ENCODE data around the gene THAP10. TPM values are rescaled to one million over a fixed set of nuclear protein-coding genes. Genes with fewer than 3 reads are reported as not detected.
"Not testable (repeated sequence)": the region's sequence is repeated elsewhere in the genome, so short reads cannot be mapped to it uniquely, and the experiment has no call there.

Gene THAP10
- total RNA-seq, 2 donors from 2014 or later, result 1.1 to 1.2 TPM

DNA sequence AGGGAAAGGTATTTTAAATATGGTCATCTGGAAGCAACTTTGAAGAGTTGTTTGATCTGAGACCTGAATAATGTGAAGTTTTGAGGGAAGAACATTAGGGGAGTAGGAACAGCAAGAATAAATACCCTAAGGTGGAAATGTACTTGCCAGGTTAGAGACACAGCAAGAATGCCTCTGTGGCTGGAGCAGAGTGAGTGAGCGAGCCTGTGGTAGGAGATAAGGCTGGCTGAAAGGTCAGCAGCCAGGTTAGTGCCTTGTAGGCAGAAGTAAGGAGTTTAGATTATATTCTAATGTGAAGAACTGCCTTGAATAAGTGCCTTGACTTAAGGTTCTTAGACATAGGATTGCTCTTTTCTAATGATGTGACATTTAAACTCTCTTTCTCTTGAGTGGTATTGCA is 18.7 kb upstream of the THAP10 start:
- H3K4me3 Mint-ChIP-seq, result no peak overlapping the region
- peaks cover 5% of the 10 kb centered on the region for H3K9me3 ChIP-seq (ENCODE audit: control insufficient read depth, low read length, poor library complexity, severe bottlenecking)
- peaks cover 2% of the 10 kb centered on the region for H3K4me1 Mint-ChIP-seq
- ATAC-seq (no peak), DNase-seq (no peak)
- H3K36me3 Mint-ChIP-seq (ENCODE audit: low read depth), result peaks cover 6% of the 10 kb centered on the region
- H3K27ac Mint-ChIP-seq, result no peak overlapping the region
- H3K27me3 Mint-ChIP-seq, result no peaks in the 10 kb centered on the region

DNA sequence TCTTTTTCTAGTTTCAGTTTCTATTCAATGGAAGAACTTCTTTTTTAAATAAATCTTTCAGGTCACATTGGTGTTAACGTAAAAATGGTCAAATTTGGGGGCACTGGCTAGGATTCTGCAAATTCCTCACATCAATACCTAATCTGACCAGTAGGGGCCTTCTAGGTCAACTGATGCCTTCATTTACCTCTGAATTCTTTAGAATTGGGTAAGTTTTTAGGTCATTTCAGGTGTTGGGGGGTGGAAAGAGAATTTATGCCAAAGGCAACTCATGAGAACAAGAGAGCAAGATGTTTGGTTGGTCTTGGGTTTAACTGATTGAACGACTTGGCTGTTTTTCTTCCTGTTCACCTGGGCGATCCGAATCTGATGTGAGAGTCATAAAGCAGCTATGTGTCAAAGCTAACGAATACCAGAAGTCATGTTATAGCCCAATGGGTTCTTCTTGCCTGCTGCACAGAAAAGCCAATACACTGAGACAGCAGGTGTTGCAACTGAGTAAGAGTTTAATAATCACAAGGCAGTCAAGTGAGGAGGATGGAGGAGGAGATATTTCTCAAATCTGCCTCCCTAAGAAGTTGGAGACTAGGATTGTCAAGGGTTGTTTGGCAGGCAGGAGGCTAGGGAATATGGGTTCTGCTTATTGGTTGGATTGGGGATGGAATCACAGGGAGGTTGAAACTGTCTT is 15.7 kb upstream of the THAP10 start:
- DNase-seq, result no peak
- no peak for ATAC-seq
- Mint-ChIP-seq H3K27ac (no peak overlapping the region), H3K4me3 (no peak overlapping the region), H3K4me1 (no peaks in the 10 kb centered on the region), H3K27me3 (peaks cover under 1% of the 10 kb centered on the region), H3K36me3 (ENCODE audit: low read depth) (peaks cover 6% of the 10 kb centered on the region)
- peaks cover 5% of the 10 kb centered on the region for H3K9me3 ChIP-seq (ENCODE audit: control insufficient read depth, low read length, poor library complexity, severe bottlenecking)

- Mint-ChIP-seq H3K27me3 (peaks cover 11% of the 10 kb centered on the region), H3K36me3 (ENCODE audit: low read depth) (peaks cover 10% of the 10 kb centered on the region), H3K27ac (no peak overlapping the region), H3K4me1 (no peaks in the 10 kb centered on the region), H3K4me3 (no peak overlapping the region)
- ATAC-seq (no peak), DNase-seq (no peak)
- H3K9me3 ChIP-seq (ENCODE audit: control insufficient read depth, low read length, poor library complexity, severe bottlenecking), result peaks cover 5% of the 10 kb centered on the region
Observed at GRCh38 chr15:70906842-70907241, 14.6 kb upstream of the THAP10 start.

DNA sequence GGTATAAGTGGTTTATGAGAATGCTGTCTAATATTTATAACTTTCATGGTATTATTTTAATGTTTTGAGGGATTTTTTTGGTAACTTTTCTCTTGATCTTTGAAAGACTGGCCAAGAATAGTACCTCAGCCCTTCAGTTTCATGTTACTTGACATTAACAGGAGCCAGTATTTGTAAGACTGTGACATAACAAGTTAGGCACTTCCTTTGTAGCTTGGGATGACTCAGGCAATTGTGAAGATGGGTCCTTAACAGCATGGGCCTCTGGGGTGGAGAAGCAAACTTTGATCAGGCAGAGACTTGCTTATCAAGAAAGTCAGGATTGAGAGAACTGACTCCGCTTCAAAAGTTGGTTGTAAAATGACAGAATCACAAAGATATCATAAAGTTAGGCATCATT is 9.9 kb upstream of the THAP10 start:
- H3K9me3 ChIP-seq (ENCODE audit: control insufficient read depth, low read length, poor library complexity, severe bottlenecking), result peaks cover under 1% of the 10 kb centered on the region
- Mint-ChIP-seq H3K36me3 (ENCODE audit: low read depth) (peaks cover 6% of the 10 kb centered on the region), H3K4me3 (no peak overlapping the region), H3K4me1 (no peaks in the 10 kb centered on the region), H3K27me3 (peaks cover 19% of the 10 kb centered on the region), H3K27ac (no peak overlapping the region)
- ATAC-seq (no peak), DNase-seq (no peak)

- Mint-ChIP-seq H3K27me3 (peaks cover 17% of the 10 kb centered on the region), H3K4me1 (peaks cover 12% of the 10 kb centered on the region), H3K36me3 (ENCODE audit: low read depth) (no peaks in the 10 kb centered on the region), H3K27ac (peak overlapping the region; percentile 94), H3K4me3 (peak overlapping the region; percentile 94)
- ATAC-seq, result peak; percentile 12
- H3K9me3 ChIP-seq (ENCODE audit: control insufficient read depth, low read length, poor library complexity, severe bottlenecking), result no peaks in the 10 kb centered on the region
- no peak for DNase-seq
Observed at GRCh38 chr15:70892912-70893560, 803 bp upstream of the THAP10 start.

GRCh38 chr15:70882361-70882760 is 9.9 kb downstream of the THAP10 start:
- H3K4me3 Mint-ChIP-seq, result no peak overlapping the region
- DNase-seq (no peak), ATAC-seq (no peak)
- H3K27me3 Mint-ChIP-seq, result peaks cover 42% of the 10 kb centered on the region
- no peak overlapping the region for H3K27ac Mint-ChIP-seq
- no peaks in the 10 kb centered on the region for H3K9me3 ChIP-seq (ENCODE audit: control insufficient read depth, low read length, poor library complexity, severe bottlenecking)
- peaks cover 2% of the 10 kb centered on the region for H3K36me3 Mint-ChIP-seq (ENCODE audit: low read depth)
- peaks cover 2% of the 10 kb centered on the region for H3K4me1 Mint-ChIP-seq

- peaks cover 2% of the 10 kb centered on the region for H3K4me1 Mint-ChIP-seq
- H3K27me3 Mint-ChIP-seq, result peaks cover 53% of the 10 kb centered on the region
- no peak overlapping the region for H3K27ac Mint-ChIP-seq
- DNase-seq (no peak), ATAC-seq (no peak)
- peaks cover 2% of the 10 kb centered on the region for H3K36me3 Mint-ChIP-seq (ENCODE audit: low read depth)
- no peak overlapping the region for H3K4me3 Mint-ChIP-seq
- no peaks in the 10 kb centered on the region for H3K9me3 ChIP-seq (ENCODE audit: control insufficient read depth, low read length, poor library complexity, severe bottlenecking)
Observed at GRCh38 chr15:70880781-70881180, 11.5 kb downstream of the THAP10 start.

DNA sequence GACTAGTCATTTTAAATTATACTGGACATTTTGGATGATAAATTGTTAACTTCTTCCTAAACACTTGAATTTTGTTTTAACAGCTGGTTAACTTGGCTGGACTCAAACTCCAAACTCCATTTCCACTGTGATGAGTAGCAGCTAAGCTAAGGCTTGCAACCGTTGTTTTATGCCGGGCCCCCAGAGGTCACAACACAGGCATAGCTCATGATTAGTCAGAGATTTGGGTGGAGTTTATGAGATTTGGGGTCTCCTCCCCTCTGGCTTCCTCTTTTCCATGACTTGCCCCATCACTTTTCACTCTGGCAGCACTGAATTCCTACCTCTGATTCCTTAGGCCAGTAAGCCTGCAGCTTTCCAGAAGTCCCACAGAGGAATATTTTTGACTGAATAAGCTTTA is 12.8 kb downstream of the THAP10 start:
- ATAC-seq, result no peak
- no peak for DNase-seq
- Mint-ChIP-seq H3K36me3 (ENCODE audit: low read depth) (peaks cover 2% of the 10 kb centered on the region), H3K27ac (no peak overlapping the region), H3K27me3 (peaks cover 60% of the 10 kb centered on the region), H3K4me1 (peaks cover 2% of the 10 kb centered on the region), H3K4me3 (no peak overlapping the region)
- H3K9me3 ChIP-seq (ENCODE audit: control insufficient read depth, low read length, poor library complexity, severe bottlenecking), result no peaks in the 10 kb centered on the region

- no peak for DNase-seq
- Mint-ChIP-seq H3K27ac (no peak overlapping the region), H3K4me3 (no peak overlapping the region), H3K4me1 (no peaks in the 10 kb centered on the region), H3K27me3 (peaks cover 66% of the 10 kb centered on the region), H3K36me3 (ENCODE audit: low read depth) (peaks cover 4% of the 10 kb centered on the region)
- no peaks in the 10 kb centered on the region for H3K9me3 ChIP-seq (ENCODE audit: control insufficient read depth, low read length, poor library complexity, severe bottlenecking)
- no peak for ATAC-seq
Observed at GRCh38 chr15:70876683-70877082, 15.6 kb downstream of the THAP10 start.

DNA sequence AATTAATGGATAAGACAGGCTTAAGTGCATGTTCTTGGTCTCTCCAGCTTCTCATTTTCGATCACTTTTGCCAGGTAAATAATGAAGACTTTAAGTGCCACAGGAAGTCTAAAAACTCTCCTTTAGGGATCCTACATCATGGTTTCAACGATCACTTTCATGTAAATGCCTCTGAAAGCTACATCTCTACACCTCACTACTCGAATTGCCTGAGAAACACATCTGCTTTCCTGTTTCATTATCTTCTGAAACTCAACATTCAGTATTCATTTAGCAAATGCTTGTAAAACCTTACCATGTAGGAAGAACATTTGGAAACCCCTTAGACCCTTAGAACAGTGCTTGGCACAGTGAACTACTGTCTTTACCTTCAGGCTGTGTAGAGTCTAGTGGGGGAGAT is 16.2 kb downstream of the THAP10 start:
- ATAC-seq, result no peak
- Mint-ChIP-seq H3K36me3 (ENCODE audit: low read depth) (peaks cover 4% of the 10 kb centered on the region), H3K27ac (no peak overlapping the region), H3K4me1 (no peaks in the 10 kb centered on the region), H3K27me3 (peaks cover 66% of the 10 kb centered on the region), H3K4me3 (no peak overlapping the region)
- no peak for DNase-seq
- H3K9me3 ChIP-seq (ENCODE audit: control insufficient read depth, low read length, poor library complexity, severe bottlenecking), result no peaks in the 10 kb centered on the region

GRCh38 chr15:70875001-70875782 is 17.0 kb downstream of the THAP10 start:
- DNase-seq (no peak), ATAC-seq (no peak)
- no peaks in the 10 kb centered on the region for H3K9me3 ChIP-seq (ENCODE audit: control insufficient read depth, low read length, poor library complexity, severe bottlenecking)
- Mint-ChIP-seq H3K4me3 (no peak overlapping the region), H3K27me3 (peaks cover 59% of the 10 kb centered on the region), H3K27ac (no peak overlapping the region), H3K4me1 (no peaks in the 10 kb centered on the region), H3K36me3 (ENCODE audit: low read depth) (peaks cover 4% of the 10 kb centered on the region)

GRCh38 chr15:70873232-70874054 is 18.8 kb downstream of the THAP10 start:
- no peaks in the 10 kb centered on the region for H3K9me3 ChIP-seq (ENCODE audit: control insufficient read depth, low read length, poor library complexity, severe bottlenecking)
- Mint-ChIP-seq H3K4me1 (no peaks in the 10 kb centered on the region), H3K27me3 (peaks cover 44% of the 10 kb centered on the region), H3K36me3 (ENCODE audit: low read depth) (peaks cover 2% of the 10 kb centered on the region), H3K4me3 (no peak overlapping the region), H3K27ac (no peak overlapping the region)
- ATAC-seq (no peak), DNase-seq (no peak)

DNA sequence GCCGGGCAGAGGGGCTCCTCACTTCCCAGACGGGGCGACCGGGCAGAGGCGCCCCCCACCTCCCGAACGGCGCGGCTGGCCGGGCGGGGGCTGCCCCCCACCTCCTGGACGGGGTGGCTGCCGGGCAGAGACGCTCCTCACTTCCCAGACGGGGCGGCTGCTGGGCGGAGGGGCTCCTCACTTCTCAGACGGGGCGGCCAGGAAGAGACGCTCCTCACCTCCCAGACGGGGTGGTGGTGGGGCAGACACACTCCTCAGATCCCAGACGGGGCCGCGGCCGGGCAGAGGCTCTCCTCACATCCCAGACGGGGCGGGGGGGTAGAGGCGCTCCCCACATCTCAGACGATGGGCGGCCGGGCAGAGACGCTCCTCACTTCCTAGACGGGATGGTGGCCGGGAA is 20.7 kb downstream of the THAP10 start:
- not testable (repeated sequence) for H3K4me3 Mint-ChIP-seq; H3K9me3 ChIP-seq (ENCODE audit: control insufficient read depth, low read length, poor library complexity, severe bottlenecking); H3K4me1 Mint-ChIP-seq; DNase-seq; H3K27ac Mint-ChIP-seq; H3K36me3 Mint-ChIP-seq (ENCODE audit: low read depth); ATAC-seq
- H3K27me3 Mint-ChIP-seq, result peaks cover 45% of the 10 kb centered on the region

Data from T-helper 17 cell (primary cell).